Activated CD8-positive, alpha-beta T cell treated with anti-CD3 and anti-CD28 coated beads for 36 hours (primary cell): ENCODE data around the gene ANP32A. TPM values are rescaled to one million over a fixed set of nuclear protein-coding genes. Genes with fewer than 3 reads are reported as not detected.

ENCODE experiments used
- ATAC-seq: fragments of 200-7000 bp; cut with Tn5 transposase; one replicate; pipeline ENCODE4 v1.10.0; 2021; ENCODE audit warnings: mild to moderate bottlenecking, moderate library complexity
- CTCF ChIA-PET: fragments of 350-600 bp; sonication (Branson Sonifier 250); formaldehyde crosslinking; loops from one replicate; lab custom pipeline; 2021; ENCODE audit warnings: antibody characterized with exemption; lab: Charles Lee
- POLR2A ChIA-PET: fragments of 350-600 bp; sonication (Branson Sonifier 250); formaldehyde crosslinking; loops from one replicate; lab custom pipeline; 2021; ENCODE audit warnings: antibody characterized with exemption; lab: Charles Lee
- DNase-seq: peaks from one replicate; pipeline ENCODE4 v3.0.0-alpha.2; 2020
- H3K27ac Mint-ChIP-seq: one replicate; pipeline ENCODE4 v1.8.0; 2021; ENCODE audit warnings: mild to moderate bottlenecking, mixed read lengths
- H3K27me3 Mint-ChIP-seq: one replicate; pipeline ENCODE4 v1.8.0; 2021; ENCODE audit warnings: mixed read lengths
- H3K36me3 Mint-ChIP-seq: one replicate; pipeline ENCODE4 v1.8.0; 2021; ENCODE audit warnings: low read depth, mixed read lengths
- H3K4me1 Mint-ChIP-seq: one replicate; pipeline ENCODE4 v1.8.0; 2021; ENCODE audit warnings: low read depth, mixed read lengths
- H3K4me3 Mint-ChIP-seq: one replicate; pipeline ENCODE4 v1.8.0; 2021; ENCODE audit warnings: mild to moderate bottlenecking, moderate library complexity, mixed read lengths
- H3K9me3 Mint-ChIP-seq: one replicate; pipeline ENCODE4 v1.8.0; 2021; ENCODE audit warnings: mixed read lengths
- CTCF ChIP-seq: fragments of 200-600 bp; IDR thresholded peaks from one replicate; pipeline ENCODE4 v1.8.0; 2022; ENCODE audit warnings: antibody characterized with exemption, mild to moderate bottlenecking
- intact Hi-C: fragments of 100-400 bp; cut with micrococcal nuclease; formaldehyde crosslinking; loops from one replicate; pipeline ENCODE4 v1.10.0; 2022
- total RNA-seq, 2 experiments: library from RNA; stranded (reverse); gene quantifications; one replicate each; pipeline ENCODE4 v1.2.3, GENCODE V29; 2021

Gene ANP32A
- total RNA-seq, 2 experiments from 2014 or later: 239 to 246 TPM

- ChIA-PET POLR2A (interaction anchor here (0.9 to 5.6 kb wide), 3 partner anchors 7 to 14 kb away, joined by 3 to 33 read pairs (median 10); no protein-coding TSS in a partner anchor), CTCF (interaction anchor here (1.1 to 1.2 kb wide), 2 partner anchors 14 to 25 kb away, joined by 3 read pairs; no protein-coding TSS in a partner anchor)
- H3K4me1 Mint-ChIP-seq: peaks cover 82% of the 10 kb centered on the region
- DNase-seq (no peak), ATAC-seq (no peak)
- H3K27ac Mint-ChIP-seq: peak overlapping the region; percentile 22
- H3K27me3 Mint-ChIP-seq: no peaks in the 10 kb centered on the region
- no peak overlapping the region for H3K4me3 Mint-ChIP-seq
- no peaks in the 10 kb centered on the region for H3K9me3 Mint-ChIP-seq
- TF ChIP-seq CTCF: no peak
- peaks cover 52% of the 10 kb centered on the region for H3K36me3 Mint-ChIP-seq
- intact Hi-C loops: no loop called here
These were observed 11.9 kb downstream of the ANP32A start for GRCh38 chr15:68808770-68809169.

GRCh38 chr15:68808091-68808490 lies 12.6 kb downstream of the ANP32A start:
- TF ChIP-seq CTCF: no peak
- Mint-ChIP-seq H3K27ac (no peak overlapping the region), H3K9me3 (no peaks in the 10 kb centered on the region), H3K4me3 (no peak overlapping the region), H3K27me3 (no peaks in the 10 kb centered on the region), H3K36me3 (peaks cover 49% of the 10 kb centered on the region), H3K4me1 (peaks cover 80% of the 10 kb centered on the region)
- CTCF ChIA-PET: interaction anchor here (1.2 kb wide), 1 partner anchor 24 kb away, joined by 3 read pairs; no protein-coding TSS in a partner anchor
- ATAC-seq (no peak), DNase-seq (no peak)
- POLR2A ChIA-PET: interaction anchor here (1.7 to 5.6 kb wide), 3 partner anchors 7 to 13 kb away, joined by 6 to 33 read pairs (median 10); no protein-coding TSS in a partner anchor
- intact Hi-C loops: no loop called here

GRCh38 chr15:68807249-68807648 lies 13.4 kb downstream of the ANP32A start:
- Mint-ChIP-seq H3K4me1 (peaks cover 78% of the 10 kb centered on the region), H3K27ac (no peak overlapping the region), H3K4me3 (no peak overlapping the region), H3K27me3 (no peaks in the 10 kb centered on the region), H3K36me3 (peaks cover 49% of the 10 kb centered on the region), H3K9me3 (no peaks in the 10 kb centered on the region)
- no peak for DNase-seq
- ChIA-PET CTCF (interaction anchor here (1.5 kb wide), 1 partner anchor 9 kb away, joined by 3 read pairs; no protein-coding TSS in a partner anchor), POLR2A (interaction anchor here (0.5 to 5.6 kb wide), 4 partner anchors 8 to 26 kb away, joined by 3 to 33 read pairs (median 4); no protein-coding TSS in a partner anchor)
- intact Hi-C loops: no loop called here
- no peak for TF ChIP-seq CTCF
- no peak for ATAC-seq

- no peak for TF ChIP-seq CTCF
- Mint-ChIP-seq H3K4me3 (no peak overlapping the region), H3K4me1 (peaks cover 78% of the 10 kb centered on the region), H3K27me3 (no peaks in the 10 kb centered on the region), H3K27ac (peak overlapping the region; percentile 54), H3K9me3 (no peaks in the 10 kb centered on the region), H3K36me3 (peaks cover 46% of the 10 kb centered on the region)
- intact Hi-C loops: no loop called here
- DNase-seq: no peak
- POLR2A ChIA-PET: interaction anchor here (1.1 to 5.6 kb wide), 3 partner anchors 8 to 16 kb away, joined by 3 to 33 read pairs (median 6); no protein-coding TSS in a partner anchor
- no peak for ATAC-seq
- CTCF ChIA-PET: interaction anchor here (1.5 kb wide), 1 partner anchor 9 kb away, joined by 3 read pairs; no protein-coding TSS in a partner anchor
These were observed 14.3 kb downstream of the ANP32A start for GRCh38 chr15:68806220-68807060.
